Measurements from ENCODE around the gene LENG8. TPM values are rescaled to one million over a fixed set of nuclear protein-coding genes. Genes with fewer than 3 reads are reported as not detected.

Gene LENG8
- total RNA-seq, 3 donors from 2014 or later (not counting 1 experiment from before 2014, with no cell fraction given), result 479 to 563 (median 507) TPM

DNA sequence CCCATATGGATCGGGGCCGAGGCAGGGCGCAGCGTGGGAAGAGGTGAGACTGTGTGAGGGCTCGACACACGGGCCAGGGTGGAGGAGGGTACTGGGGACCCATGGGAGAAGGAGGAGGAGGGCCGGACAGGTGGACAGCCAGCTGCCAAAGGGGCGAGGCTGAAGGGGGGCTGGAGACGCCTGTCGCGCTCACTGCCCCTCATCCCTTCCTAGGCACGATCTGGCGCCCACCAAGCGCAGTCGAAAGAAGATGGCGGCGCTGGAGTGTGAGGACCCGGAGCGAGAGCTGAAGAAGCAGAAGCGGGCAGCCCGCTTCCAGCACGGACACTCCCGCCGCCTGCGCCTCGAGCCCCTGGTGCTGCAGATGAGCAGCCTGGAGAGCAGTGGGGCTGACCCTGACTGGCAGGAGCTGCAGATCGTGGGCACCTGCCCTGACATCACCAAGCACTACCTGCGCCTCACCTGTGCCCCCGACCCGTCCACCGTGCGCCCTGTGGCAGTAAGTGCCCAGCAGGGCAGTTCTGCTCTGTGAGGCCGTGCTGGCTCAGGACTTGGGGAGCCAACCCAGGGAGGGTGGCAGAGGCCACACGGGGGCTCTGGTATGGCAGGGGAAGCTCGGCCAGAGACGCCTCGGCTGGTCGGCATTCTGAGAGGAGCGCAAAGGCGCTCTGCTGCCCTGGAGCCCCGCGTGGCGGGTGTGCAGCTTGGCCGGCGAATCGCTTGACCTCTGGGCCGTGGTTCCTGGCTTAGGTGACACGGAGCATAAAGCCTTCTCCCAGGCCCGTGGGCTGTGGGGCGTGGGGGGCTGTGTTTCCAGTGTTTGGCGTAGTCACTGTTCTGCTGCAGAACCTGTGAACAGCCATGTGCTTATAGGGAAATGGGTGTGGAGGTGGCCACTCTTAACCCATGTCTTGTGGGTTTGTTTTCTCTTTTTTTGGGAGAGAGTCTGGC lies 7.7 kb downstream of the LENG8 start:
- H3K4me3 Mint-ChIP-seq, result no peak overlapping the region
- peaks cover 93% of the 10 kb centered on the region for H3K36me3 ChIP-seq (ENCODE audit: control insufficient read depth, insufficient read depth, low read length)
- ATAC-seq (peak in 1 of 3 donors; percentile 8), DNase-seq (no peak)
- H3K27ac Mint-ChIP-seq, result no peak overlapping the region
- H3K27me3 ChIP-seq (ENCODE audit: control insufficient read depth, insufficient read depth, low read length), result no peaks in the 10 kb centered on the region
- no peaks in the 10 kb centered on the region for H3K9me3 ChIP-seq (ENCODE audit: control insufficient read depth, insufficient read depth, low read length)
- WGBS (ENCODE audit: insufficient coverage), result 95% methylated on average over 51 of the region's 51 CpGs
- peaks cover 5% of the 10 kb centered on the region for H3K4me1 ChIP-seq (ENCODE audit: control insufficient read depth, insufficient read depth, low read length)
- peaks cover 28 to 41% of the 10 kb centered on the region in 2 donors for H3K4me1 Mint-ChIP-seq
- TF ChIP-seq, protein P1, sequence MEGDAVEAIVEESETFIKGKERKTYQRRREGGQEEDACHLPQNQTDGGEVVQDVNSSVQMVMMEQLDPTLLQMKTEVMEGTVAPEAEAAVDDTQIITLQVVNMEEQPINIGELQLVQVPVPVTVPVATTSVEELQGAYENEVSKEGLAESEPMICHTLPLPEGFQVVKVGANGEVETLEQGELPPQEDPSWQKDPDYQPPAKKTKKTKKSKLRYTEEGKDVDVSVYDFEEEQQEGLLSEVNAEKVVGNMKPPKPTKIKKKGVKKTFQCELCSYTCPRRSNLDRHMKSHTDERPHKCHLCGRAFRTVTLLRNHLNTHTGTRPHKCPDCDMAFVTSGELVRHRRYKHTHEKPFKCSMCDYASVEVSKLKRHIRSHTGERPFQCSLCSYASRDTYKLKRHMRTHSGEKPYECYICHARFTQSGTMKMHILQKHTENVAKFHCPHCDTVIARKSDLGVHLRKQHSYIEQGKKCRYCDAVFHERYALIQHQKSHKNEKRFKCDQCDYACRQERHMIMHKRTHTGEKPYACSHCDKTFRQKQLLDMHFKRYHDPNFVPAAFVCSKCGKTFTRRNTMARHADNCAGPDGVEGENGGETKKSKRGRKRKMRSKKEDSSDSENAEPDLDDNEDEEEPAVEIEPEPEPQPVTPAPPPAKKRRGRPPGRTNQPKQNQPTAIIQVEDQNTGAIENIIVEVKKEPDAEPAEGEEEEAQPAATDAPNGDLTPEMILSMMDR (IDR thresholded peaks at IDR 0.05), result no peak
- H3K4me3 ChIP-seq (ENCODE audit: low read length), result no peak overlapping the region
- H3K27ac ChIP-seq (ENCODE audit: low read length), result no peak overlapping the region
- H3K9me3 Mint-ChIP-seq, result no peaks in the 10 kb centered on the region
- no peaks in the 10 kb centered on the region for H3K27me3 Mint-ChIP-seq (ENCODE audit: low read depth in 2 of 2)
- H3K36me3 Mint-ChIP-seq, result no peaks in the 10 kb centered on the region
- intact Hi-C loops (cut with micrococcal nuclease), result no loop called here

DNA sequence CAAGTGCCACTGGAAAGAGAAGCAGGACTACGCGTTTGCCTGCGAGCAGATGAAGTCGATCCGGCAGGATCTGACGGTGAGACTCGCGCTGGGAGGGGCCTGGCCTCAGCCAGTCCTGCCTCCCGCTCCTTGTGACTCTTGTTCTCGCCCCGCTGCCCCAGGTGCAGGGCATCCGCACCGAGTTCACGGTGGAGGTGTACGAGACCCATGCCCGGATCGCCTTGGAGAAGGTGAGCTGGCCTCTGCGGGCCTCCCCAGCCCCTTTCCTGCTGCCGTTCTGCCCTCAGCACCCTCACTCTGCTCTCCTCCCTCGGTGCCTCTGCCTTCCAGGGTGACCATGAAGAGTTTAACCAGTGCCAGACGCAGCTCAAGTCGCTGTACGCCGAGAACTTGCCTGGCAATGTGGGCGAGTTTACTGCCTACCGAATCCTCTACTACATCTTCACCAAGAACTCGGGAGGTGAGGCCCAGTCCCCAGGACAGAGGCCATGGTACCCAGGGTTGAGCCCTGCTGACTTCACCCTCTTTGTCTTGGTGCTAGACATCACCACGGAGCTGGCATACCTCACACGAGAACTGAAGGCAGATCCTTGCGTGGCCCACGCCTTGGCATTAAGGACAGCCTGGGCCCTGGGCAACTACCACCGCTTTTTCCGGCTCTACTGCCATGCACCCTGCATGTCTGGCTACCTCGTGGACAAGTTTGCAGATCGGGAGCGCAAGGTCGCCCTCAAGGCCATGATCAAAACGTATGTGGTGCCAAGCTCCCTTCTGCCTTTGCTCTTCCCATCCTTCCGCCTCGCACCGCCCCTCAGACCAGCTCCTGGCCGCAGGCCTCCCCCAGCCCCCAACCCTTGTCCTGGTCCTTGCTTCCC lies 9.0 kb downstream of the LENG8 start:
- peaks cover 18% of the 10 kb centered on the region for H3K4me1 ChIP-seq (ENCODE audit: control insufficient read depth, insufficient read depth, low read length)
- H3K36me3 Mint-ChIP-seq, result no peaks in the 10 kb centered on the region
- ATAC-seq (no peak), DNase-seq (no peak)
- H3K27ac ChIP-seq (ENCODE audit: low read length), result no peak overlapping the region
- intact Hi-C loops (cut with micrococcal nuclease), result no loop called here
- H3K9me3 ChIP-seq (ENCODE audit: control insufficient read depth, insufficient read depth, low read length), result no peaks in the 10 kb centered on the region
- TF ChIP-seq, protein P1 (IDR thresholded peaks at IDR 0.05), result no peak
- no peaks in the 10 kb centered on the region for H3K9me3 Mint-ChIP-seq
- peak overlapping the region; percentile 58 to 77 for H3K27ac Mint-ChIP-seq
- no peak overlapping the region for H3K4me3 ChIP-seq (ENCODE audit: low read length)
- WGBS (ENCODE audit: insufficient coverage), result 97% methylated on average over 42 of the region's 42 CpGs
- H3K4me3 Mint-ChIP-seq, result peak overlapping the region; percentile 25
- no peaks in the 10 kb centered on the region for H3K27me3 ChIP-seq (ENCODE audit: control insufficient read depth, insufficient read depth, low read length)
- H3K27me3 Mint-ChIP-seq (ENCODE audit: low read depth in 2 of 2), result no peaks in the 10 kb centered on the region
- H3K36me3 ChIP-seq (ENCODE audit: control insufficient read depth, insufficient read depth, low read length), result peaks cover 86% of the 10 kb centered on the region
- peaks cover 29 to 45% of the 10 kb centered on the region in 2 donors for H3K4me1 Mint-ChIP-seq

DNA sequence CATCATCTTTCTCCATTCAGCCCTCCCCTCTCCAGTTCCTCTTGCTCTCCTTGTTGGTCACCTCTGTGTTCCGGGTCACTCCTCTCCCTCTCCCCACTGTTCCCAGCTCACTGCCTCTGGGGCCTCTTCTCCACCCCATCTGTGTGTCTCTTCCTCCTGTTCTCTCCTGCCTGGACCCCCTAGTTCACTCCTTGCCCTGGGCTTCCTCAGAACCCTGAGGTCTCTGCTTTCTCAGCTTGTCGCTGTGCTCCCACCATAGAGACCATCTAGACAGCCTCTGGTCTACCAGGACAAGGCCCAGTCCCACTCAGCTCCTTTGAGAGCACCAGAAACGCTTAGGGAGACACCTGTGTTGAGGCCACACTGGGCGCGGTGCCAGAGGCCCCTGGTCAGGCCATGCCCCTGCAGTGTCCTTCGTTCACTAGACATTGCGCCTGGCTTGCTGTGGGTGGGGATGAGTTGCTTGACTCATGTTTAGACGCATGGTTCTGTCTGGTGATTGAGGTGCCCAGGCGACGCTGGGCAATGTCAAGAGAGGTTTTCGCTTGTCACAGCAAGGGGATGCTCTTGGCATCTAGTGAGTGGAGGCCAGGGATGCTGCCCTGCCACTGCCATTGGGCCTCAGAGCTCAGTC lies 9.8 kb downstream of the LENG8 start:
- H3K36me3 ChIP-seq (ENCODE audit: control insufficient read depth, insufficient read depth, low read length), result peaks cover 78% of the 10 kb centered on the region
- DNase-seq (no peak), ATAC-seq (no peak)
- no peaks in the 10 kb centered on the region for H3K27me3 ChIP-seq (ENCODE audit: control insufficient read depth, insufficient read depth, low read length)
- peaks cover 18% of the 10 kb centered on the region for H3K4me1 ChIP-seq (ENCODE audit: control insufficient read depth, insufficient read depth, low read length)
- no peaks in the 10 kb centered on the region for H3K27me3 Mint-ChIP-seq (ENCODE audit: low read depth in 2 of 2)
- H3K9me3 ChIP-seq (ENCODE audit: control insufficient read depth, insufficient read depth, low read length), result no peaks in the 10 kb centered on the region
- WGBS (ENCODE audit: insufficient coverage), result 95% methylated on average over 11 of the region's 11 CpGs
- H3K4me3 ChIP-seq (ENCODE audit: low read length), result no peak overlapping the region
- H3K9me3 Mint-ChIP-seq, result no peaks in the 10 kb centered on the region
- H3K36me3 Mint-ChIP-seq, result no peaks in the 10 kb centered on the region
- no peak overlapping the region for H3K27ac ChIP-seq (ENCODE audit: low read length)
- H3K4me1 Mint-ChIP-seq, result peaks cover 32 to 42% of the 10 kb centered on the region in 2 donors
- peak overlapping the region; percentile 58 for H3K4me3 Mint-ChIP-seq
- intact Hi-C loops (cut with micrococcal nuclease), result no loop called here
- H3K27ac Mint-ChIP-seq, result peak overlapping the region; percentile 58 to 77
- TF ChIP-seq, protein P1 (IDR thresholded peaks at IDR 0.05), result no peak

Data from natural killer cell (primary cell).